ENCODE measurements around the gene RTN4RL1.

The RTN4RL1 gene

GRCh38 chr17:2040942-2041560, 15.9 kb upstream of the RTN4RL1 start:
- in situ Hi-C loops (cut with HindIII; ENCODE audit: low sequenced_read_pairs): no loop called here
- no peak for DNase-seq (ENCODE audit: low read depth)
- TF ChIP-seq CTCF (IDR thresholded peaks at IDR 0.05; ENCODE audit: low read depth, low read length, missing control alignments): no peak
- H3K4me3 ChIP-seq (ENCODE audit: low read depth, low read length): peak overlapping the region; percentile 57

GRCh38 chr17:2040219-2040827, 15.2 kb upstream of the RTN4RL1 start:
- no peak for TF ChIP-seq CTCF (IDR thresholded peaks at IDR 0.05; ENCODE audit: low read depth, low read length, missing control alignments)
- no peak for DNase-seq (ENCODE audit: low read depth)
- in situ Hi-C loops (cut with HindIII; ENCODE audit: low sequenced_read_pairs): no loop called here
- H3K4me3 ChIP-seq (ENCODE audit: low read depth, low read length): no peak overlapping the region

- in situ Hi-C loops (cut with HindIII; ENCODE audit: low sequenced_read_pairs): no loop called here
- H3K4me3 ChIP-seq (ENCODE audit: low read depth, low read length): no peak overlapping the region
- no peak for DNase-seq (ENCODE audit: low read depth)
- no peak for TF ChIP-seq CTCF (IDR thresholded peaks at IDR 0.05; ENCODE audit: low read depth, low read length, missing control alignments)
Observed at GRCh38 chr17:2037155-2037554, 12.0 kb upstream of the RTN4RL1 start.

- in situ Hi-C loops (cut with HindIII; ENCODE audit: low sequenced_read_pairs): no loop called here
- DNase-seq (ENCODE audit: low read depth): no peak
- no peak overlapping the region for H3K4me3 ChIP-seq (ENCODE audit: low read depth, low read length)
- TF ChIP-seq CTCF (IDR thresholded peaks at IDR 0.05; ENCODE audit: low read depth, low read length, missing control alignments): no peak
Observed at GRCh38 chr17:2035541-2036488, 10.7 kb upstream of the RTN4RL1 start.

- no peak overlapping the region for H3K4me3 ChIP-seq (ENCODE audit: low read depth, low read length)
- no peak for DNase-seq (ENCODE audit: low read depth)
- no peak for TF ChIP-seq CTCF (IDR thresholded peaks at IDR 0.05; ENCODE audit: low read depth, low read length, missing control alignments)
- in situ Hi-C loops (cut with HindIII; ENCODE audit: low sequenced_read_pairs): loop anchor here (5.0 kb wide), 2 partner anchors 118 to 173 kb away; no protein-coding TSS in a partner anchor
Observed at GRCh38 chr17:2034806-2035540, 9.8 kb upstream of the RTN4RL1 start.

- no peak for DNase-seq (ENCODE audit: low read depth)
- in situ Hi-C loops (cut with HindIII; ENCODE audit: low sequenced_read_pairs): loop anchor here (5.0 kb wide), 2 partner anchors 117 to 172 kb away; no protein-coding TSS in a partner anchor
- H3K4me3 ChIP-seq (ENCODE audit: low read depth, low read length): no peak overlapping the region
- TF ChIP-seq CTCF (IDR thresholded peaks at IDR 0.05; ENCODE audit: low read depth, low read length, missing control alignments): no peak
Observed at GRCh38 chr17:2034157-2034556, 9.0 kb upstream of the RTN4RL1 start.

Data from astrocyte of the cerebellum (primary cell).